ENCODE results near the gene SECISBP2L.

DNA sequence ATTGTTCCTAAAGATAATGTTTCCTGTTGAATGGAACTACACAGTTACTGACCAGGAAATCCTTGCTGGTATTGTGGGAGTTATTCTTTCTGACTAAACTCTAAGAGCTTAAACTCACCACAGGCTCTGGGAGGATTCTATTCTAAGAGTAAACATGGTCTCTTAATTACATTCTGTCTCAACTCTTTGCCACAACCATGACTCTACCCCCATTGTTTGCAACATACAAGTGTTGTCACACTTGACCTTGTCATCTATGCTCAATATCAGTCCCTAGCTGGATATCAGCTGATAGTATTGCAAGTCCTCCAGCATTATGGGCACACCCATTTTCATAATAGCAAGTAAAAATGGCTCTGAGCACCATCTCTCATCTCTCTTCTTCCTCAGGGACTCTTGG, 29.6 kb upstream of the SECISBP2L start:
- TF ChIP-seq CTCF (conservative IDR thresholded peaks at IDR 0.05 in 1 of 2, IDR thresholded peaks at IDR 0.05 in 1 of 2; ENCODE audit: extremely low read depth in 1 of 2, insufficient read depth in 1 of 2, low read depth in 1 of 2, low read length in 2 of 2) (no peak), EZH2 (IDR thresholded peaks at IDR 0.05; ENCODE audit: borderline replicate concordance, low read length) (no peak)
